ENCODE measurements around the gene PLA2G6.

PLA2G6 gene

GRCh38 chr22:38104084-38104483 is 77.5 kb downstream of the PLA2G6 start:
- POLR2A ChIA-PET: no interaction called here
- Histone ChIP-seq H3K4me1 (ENCODE audit: control insufficient read depth, insufficient read depth, low read length) (no peaks in the 10 kb centered on the region), H3K9me3 (ENCODE audit: control insufficient read depth, insufficient read depth, low read depth, low read length) (no peaks in the 10 kb centered on the region), H3K27ac (ENCODE audit: extremely low read depth, low read depth, low read length) (no peak overlapping the region), H3K36me3 (ENCODE audit: control insufficient read depth in 2 of 2, insufficient read depth in 1 of 2, low read length in 2 of 2) (no peaks in the 10 kb centered on the region), H3K4me3 (ENCODE audit: low read depth, low read length) (no peak overlapping the region)
- CTCF ChIA-PET: interaction anchor here (0.6 to 4.8 kb wide), 12 partner anchors 10 to 1659 kb away, joined by 3 to 46 read pairs (median 4); partner anchors contain the start of gene PICK1
- TF ChIP-seq PBX3 (CRISPR knock-in tag; IDR thresholded peaks at IDR 0.05) (no peak), PRDM1 (tag by site-specific recombination; IDR thresholded peaks at IDR 0.05) (no peak), ZBTB6 (tag by site-specific recombination; IDR thresholded peaks at IDR 0.05) (no peak), ZNF48 (tag by site-specific recombination; IDR thresholded peaks at IDR 0.05) (no peak), ZSCAN18 (tag by site-specific recombination; IDR thresholded peaks at IDR 0.05) (no peak), SCRT2 (tag by site-specific recombination; IDR thresholded peaks at IDR 0.05) (no peak)

- no peak overlapping the region for H3K4me3 ChIP-seq (ENCODE audit: low read depth, low read length)
- H3K27ac ChIP-seq (ENCODE audit: extremely low read depth, low read depth, low read length): no peak overlapping the region
- TF ChIP-seq SETDB1 (IDR thresholded peaks at IDR 0.05; ENCODE audit: insufficient read length, low read length) (no peak), ZNF37A (tag by site-specific recombination; IDR thresholded peaks at IDR 0.05) (no peak), MEIS1 (CRISPR knock-in tag; IDR thresholded peaks at IDR 0.05; ENCODE audit: borderline replicate concordance) (no peak), ZNF571 (tag by site-specific recombination; IDR thresholded peaks at IDR 0.05) (no peak), ZNF843 (tag by site-specific recombination; IDR thresholded peaks at IDR 0.05) (no peak), ZBTB48 (tag by site-specific recombination; IDR thresholded peaks at IDR 0.05) (no peak), ZSCAN5A (tag by site-specific recombination; IDR thresholded peaks at IDR 0.05) (no peak), ZNF2 (tag by site-specific recombination; IDR thresholded peaks at IDR 0.05) (no peak), ZNF350 (tag by site-specific recombination; IDR thresholded peaks at IDR 0.05) (no peak), ZSCAN23 (tag by site-specific recombination; IDR thresholded peaks at IDR 0.05) (no peak), ZSCAN30 (tag by site-specific recombination; IDR thresholded peaks at IDR 0.05) (no peak), BCL11B (tag by site-specific recombination; IDR thresholded peaks at IDR 0.05; ENCODE audit: low read depth) (no peak), KLF16 (tag by site-specific recombination; IDR thresholded peaks at IDR 0.05) (no peak), TCF7L2 (IDR thresholded peaks at IDR 0.05; ENCODE audit: borderline replicate concordance, low read depth, low read length) (no peak), HIC1 (tag by site-specific recombination; IDR thresholded peaks at IDR 0.05) (no peak), ZNF76 (tag by site-specific recombination; IDR thresholded peaks at IDR 0.05; ENCODE audit: borderline replicate concordance, low read depth) (no peak), ZNF184 (tag by site-specific recombination; IDR thresholded peaks at IDR 0.05) (no peak), ZNF558 (tag by site-specific recombination; IDR thresholded peaks at IDR 0.05) (no peak)
- ChIA-PET CTCF (interaction anchor here (0.6 to 4.8 kb wide), 11 partner anchors 11 to 550 kb away, joined by 3 to 46 read pairs (median 4); partner anchors contain the start of gene PICK1), POLR2A (no interaction called here)
- no peaks in the 10 kb centered on the region for H3K9me3 ChIP-seq (ENCODE audit: control insufficient read depth, insufficient read depth, low read depth, low read length)
- H3K36me3 ChIP-seq (ENCODE audit: control insufficient read depth in 2 of 2, insufficient read depth in 1 of 2, low read length in 2 of 2): no peaks in the 10 kb centered on the region
- H3K4me1 ChIP-seq (ENCODE audit: control insufficient read depth, insufficient read depth, low read length): no peaks in the 10 kb centered on the region
Measured at GRCh38 chr22:38103641-38104040, 78.0 kb downstream of the PLA2G6 start.
